CD4-positive, alpha-beta T cell treated with Interleukin-21 for 1 hour (primary cell): Measurements from ENCODE around the gene HSD17B13.

Experiments
- DNase-seq: peaks from one replicate; pipeline ENCODE4 v3.0.0-alpha.2; 2020

Gene HSD17B13

DNA sequence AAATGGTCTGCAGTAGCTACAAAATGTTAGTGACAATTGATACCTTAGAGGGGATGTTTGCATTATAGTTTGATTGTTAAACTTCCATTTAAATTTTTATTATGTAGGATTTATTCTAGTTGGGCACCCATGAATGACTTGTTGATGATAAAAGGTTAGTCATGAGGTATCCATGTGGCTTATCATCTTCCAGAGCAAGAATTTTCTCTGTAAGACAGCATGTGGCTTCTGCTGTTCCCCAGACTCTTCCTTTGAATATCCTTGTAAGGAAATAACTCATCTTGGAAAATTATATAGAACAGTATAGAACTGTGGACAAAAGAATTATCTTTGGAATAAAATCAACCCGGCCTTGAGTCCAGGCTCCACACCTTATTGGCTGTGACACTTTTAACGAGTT is 62.2 kb downstream of the HSD17B13 start:
- DNase-seq: no peak

DNA sequence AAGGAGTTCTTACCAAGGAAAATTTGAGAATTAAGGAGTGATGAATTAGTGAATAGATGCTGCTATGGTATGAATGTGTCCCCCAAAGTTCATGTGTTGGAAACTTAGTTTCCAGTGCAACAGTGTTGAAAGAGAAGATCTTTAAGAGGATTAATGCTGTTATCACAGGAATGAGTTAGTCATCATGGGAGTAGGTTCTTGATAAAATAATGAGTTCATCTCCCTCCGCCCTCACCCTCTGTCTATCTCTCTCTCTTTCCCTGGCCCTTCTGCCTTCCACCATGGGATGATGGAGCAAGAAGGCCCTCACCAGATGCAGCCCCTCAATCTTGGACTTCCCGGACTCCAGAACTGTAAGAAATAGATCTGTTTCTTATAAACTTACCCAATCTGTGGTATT is 64.0 kb downstream of the HSD17B13 start:
- DNase-seq: no peak

DNA sequence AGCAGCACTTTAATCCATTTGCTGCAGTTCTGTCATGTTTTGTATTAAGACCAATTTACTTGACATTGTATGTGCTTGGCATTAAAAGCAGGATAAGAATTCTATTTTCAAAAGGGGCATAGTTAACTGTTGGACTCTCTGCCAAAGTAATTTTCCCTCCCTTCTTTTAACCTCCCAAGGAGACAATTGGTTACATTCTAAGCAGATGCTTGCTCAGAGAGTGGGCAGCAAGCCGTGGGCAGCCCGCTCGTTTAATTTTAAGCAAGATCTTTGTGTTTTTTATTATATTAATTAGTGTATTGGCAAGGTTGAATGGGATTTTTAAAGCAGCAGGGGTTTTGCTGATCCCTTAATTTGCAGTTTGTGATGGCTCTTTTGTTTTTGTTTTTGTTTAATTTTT is 65.2 kb downstream of the HSD17B13 start:
- no peak for DNase-seq

DNA sequence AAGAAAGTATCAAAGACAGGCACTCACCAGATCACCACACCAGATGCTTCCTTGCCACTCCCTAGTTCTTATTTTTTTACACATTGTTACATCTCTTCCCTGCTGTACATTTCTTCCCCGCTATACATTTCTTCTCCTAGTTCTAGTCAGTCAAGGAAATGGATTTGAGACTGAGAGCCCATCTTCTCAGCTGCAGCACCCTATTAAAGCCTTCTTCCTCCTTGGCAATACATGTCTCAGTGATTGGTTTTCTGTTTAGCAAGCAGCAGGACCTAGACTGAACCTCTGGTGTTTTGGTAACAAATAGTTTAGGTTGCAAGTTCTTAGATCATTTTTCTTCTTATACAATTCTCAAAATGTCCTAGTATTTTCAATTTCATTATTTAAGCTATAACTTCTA is 66.9 kb downstream of the HSD17B13 start:
- no peak for DNase-seq
